Tibial artery (tissue), 4 donors: ENCODE measurements around the gene CPEB4.

Experiments used
- DNase-seq, 2 donors: peaks; one replicate each; pipeline ENCODE4 v3.0.0-alpha.2; 2019
- H3K27ac ChIP-seq, 2 donors: fragments of 200-600 bp; sonication (generic) in 1 of 2; 1 replicate in 1 of 2; 2 replicates in 1 of 2; pipeline ENCODE4 v1.5.1; 2018 to 2019; ENCODE audit warnings: mild to moderate bottlenecking in 1 of 2
- H3K27me3 ChIP-seq, 2 donors: fragments of 200-600 bp; sonication (generic) in 1 of 2; one replicate each; pipeline versions ENCODE4 v1.5.1 to v1.6.0; 2016 to 2019
- H3K36me3 ChIP-seq, 3 donors: fragments of 200-600 bp; sonication (generic) in 2 of 3; one replicate each; pipeline ENCODE4 v1.5.1; 2016 to 2019; ENCODE audit warnings: mild to moderate bottlenecking in 2 of 3
- H3K4me1 ChIP-seq, 4 donors: fragments of 200-600 bp; sonication (generic) in 2 of 4; 1 replicate in 3 of 4; 2 replicates in 1 of 4; pipeline ENCODE4 v1.5.1; 2016 to 2019
- H3K4me3 ChIP-seq, 2 donors: fragments of 200-600 bp; sonication (generic) in 1 of 2; 1 replicate in 1 of 2; 2 replicates in 1 of 2; pipeline ENCODE4 v1.5.1; 2018 to 2019; ENCODE audit warnings: mild to moderate bottlenecking in 2 of 2
- H3K9me3 ChIP-seq, 3 donors: fragments of 200-600 bp; sonication (generic) in 1 of 3; one replicate each; pipeline ENCODE4 v1.5.1; 2016 to 2019
- intact Hi-C: fragments of 100-400 bp; cut with DNase I; formaldehyde crosslinking; loops from one replicate; pipeline ENCODE4 v1.15.0; 2023; ENCODE audit warnings: low total_unique reads
- TF ChIP-seq, protein P1 (sequence below), 2 experiments: fragments of 200-600 bp in 1 of 2; fragments of 450-650 bp in 1 of 2; IDR thresholded peaks; one replicate each; pipeline ENCODE4 v1.5.1; 2017 to 2019; ENCODE audit warnings: antibody characterized with exemption in 2 of 2, mild to moderate bottlenecking in 1 of 2, moderate library complexity in 1 of 2

The CPEB4 gene

DNA sequence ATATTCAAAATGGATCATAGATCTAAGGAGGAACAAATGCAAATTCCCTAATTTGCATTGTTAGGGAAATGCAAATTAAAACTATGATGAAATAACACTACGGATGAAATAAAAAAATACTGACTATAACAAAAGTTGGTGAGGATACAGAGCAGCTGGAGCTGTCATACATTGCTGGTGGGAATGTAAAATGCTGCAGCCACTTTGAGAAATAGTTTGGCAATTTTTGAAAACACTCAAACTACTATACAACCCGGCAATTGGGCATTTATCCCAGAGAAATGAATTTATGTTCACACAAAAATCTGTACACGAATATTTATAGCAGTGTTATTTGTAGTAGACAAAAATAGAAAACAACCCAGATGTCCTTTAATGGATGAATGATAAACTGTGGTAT lies 123.3 kb downstream of the CPEB4 start:
- TF ChIP-seq, protein P1, sequence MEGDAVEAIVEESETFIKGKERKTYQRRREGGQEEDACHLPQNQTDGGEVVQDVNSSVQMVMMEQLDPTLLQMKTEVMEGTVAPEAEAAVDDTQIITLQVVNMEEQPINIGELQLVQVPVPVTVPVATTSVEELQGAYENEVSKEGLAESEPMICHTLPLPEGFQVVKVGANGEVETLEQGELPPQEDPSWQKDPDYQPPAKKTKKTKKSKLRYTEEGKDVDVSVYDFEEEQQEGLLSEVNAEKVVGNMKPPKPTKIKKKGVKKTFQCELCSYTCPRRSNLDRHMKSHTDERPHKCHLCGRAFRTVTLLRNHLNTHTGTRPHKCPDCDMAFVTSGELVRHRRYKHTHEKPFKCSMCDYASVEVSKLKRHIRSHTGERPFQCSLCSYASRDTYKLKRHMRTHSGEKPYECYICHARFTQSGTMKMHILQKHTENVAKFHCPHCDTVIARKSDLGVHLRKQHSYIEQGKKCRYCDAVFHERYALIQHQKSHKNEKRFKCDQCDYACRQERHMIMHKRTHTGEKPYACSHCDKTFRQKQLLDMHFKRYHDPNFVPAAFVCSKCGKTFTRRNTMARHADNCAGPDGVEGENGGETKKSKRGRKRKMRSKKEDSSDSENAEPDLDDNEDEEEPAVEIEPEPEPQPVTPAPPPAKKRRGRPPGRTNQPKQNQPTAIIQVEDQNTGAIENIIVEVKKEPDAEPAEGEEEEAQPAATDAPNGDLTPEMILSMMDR (IDR thresholded peaks at IDR 0.05) = no peak
- intact Hi-C loops = no loop called here
- H3K27ac ChIP-seq = no peak overlapping the region
- no peaks in the 10 kb centered on the region for H3K36me3 ChIP-seq
- no peaks in the 10 kb centered on the region for H3K9me3 ChIP-seq
- no peaks in the 10 kb centered on the region for H3K4me1 ChIP-seq
- no peaks in the 10 kb centered on the region for H3K27me3 ChIP-seq
- H3K4me3 ChIP-seq = no peak overlapping the region
- no peak for DNase-seq
